Esophagus squamous epithelium (tissue), 5 donors: Measurements from ENCODE around the gene MARCHF2. TPM values are rescaled to one million over a fixed set of nuclear protein-coding genes. Genes with fewer than 3 reads are reported as not detected.
"Not testable (repeated sequence)": the region's sequence is repeated elsewhere in the genome, so short reads cannot be mapped to it uniquely, and the experiment has no call there.

ENCODE experiments used
- DNase-seq: peaks from one replicate; lab custom pipeline; 2025; lab: John Stamatoyannopoulos, UW
- H3K27ac ChIP-seq, 4 donors: fragments of 200-600 bp; sonication (generic); one replicate each; pipeline ENCODE4 v1.5.1; 2016 to 2019; ENCODE audit warnings: mild to moderate bottlenecking in 1 of 4
- H3K27me3 ChIP-seq, 4 donors: fragments of 200-600 bp; sonication (generic); 1 replicate in 3 of 4; 2 replicates in 1 of 4; pipeline versions ENCODE4 v1.5.1 to v1.6.0; 2017 to 2021; ENCODE audit warnings: antibody characterized with exemption in 1 of 4
- H3K36me3 ChIP-seq, 3 donors: fragments of 200-600 bp; sonication (generic); one replicate each; pipeline ENCODE4 v1.5.1; 2016 to 2019
- H3K4me1 ChIP-seq, 3 donors: fragments of 200-600 bp; sonication (generic); one replicate each; pipeline ENCODE4 v1.5.1; 2017 to 2019
- H3K4me3 ChIP-seq, 4 donors: fragments of 200-600 bp; sonication (generic); 1 replicate in 3 of 4; 2 replicates in 1 of 4; pipeline ENCODE4 v1.5.1; 2016 to 2019; ENCODE audit warnings: mild to moderate bottlenecking in 2 of 4, moderate library complexity in 1 of 4
- H3K9me3 ChIP-seq, 3 donors: fragments of 200-600 bp; sonication (generic); one replicate each; pipeline ENCODE4 v1.5.1; 2016 to 2019
- CTCF ChIP-seq, 6 experiments: fragments of 450-650 bp in 4 of 6; fragments of 200-600 bp in 2 of 6; sonication (generic) in 2 of 6; IDR thresholded peaks; one replicate each; pipeline ENCODE4 v1.5.1; 2016 to 2019; ENCODE audit warnings: antibody characterized with exemption in 6 of 6, mild to moderate bottlenecking in 4 of 6, moderate library complexity in 4 of 6
- POLR2A ChIP-seq, 4 donors: fragments of 450-650 bp; IDR thresholded peaks; one replicate each; pipeline ENCODE4 v1.6.1; 2017; ENCODE audit warnings: antibody characterized with exemption in 4 of 4, mild to moderate bottlenecking in 4 of 4, moderate library complexity in 3 of 4
- WGBS, 2 donors: methylation state at CpG; one replicate each; pipeline ENCODE4 v1.1.5; 2018; 5-methylcytosine and 5-hydroxymethylcytosine counted together
- intact Hi-C: fragments of 100-400 bp; cut with DNase I; formaldehyde crosslinking; loops from one replicate; pipeline ENCODE4 v1.15.0; 2022
- total RNA-seq, 4 donors: library from RNA; depleted of rRNA; stranded (reverse); fragments of >200 nt; gene quantifications; one replicate each; pipeline ENCODE4 v1.1.0, GENCODE V29; 2016
- donor health status: DM: yes; HTN: yes; CAD: no.

MARCHF2 gene
- total RNA-seq, 4 donors from 2014 or later: 34.5 to 78.9 (median 61.7) TPM

- Histone ChIP-seq H3K27me3 (peaks cover 0 to 17% (median 0%) of the 10 kb centered on the region in 4 donors), H3K9me3 (no peaks in the 10 kb centered on the region), H3K36me3 (peaks cover 0 to 49% (median 0%) of the 10 kb centered on the region in 3 donors), H3K4me3 (peak overlapping the region in 1 of 4 donors; percentile 83), H3K4me1 (peaks cover 43 to 64% (median 46%) of the 10 kb centered on the region in 3 donors), H3K27ac (peak overlapping the region; percentile 35 to 90 (median 50))
- intact Hi-C loops: no loop called here
- no peak for DNase-seq
- TF ChIP-seq CTCF (IDR thresholded peaks at IDR 0.05): no peak
- TF ChIP-seq POLR2A (IDR thresholded peaks at IDR 0.05): no peak
- 19 to 21% methylated on average over 19 to 23 of the region's 23 CpGs for WGBS, 2 donors
These were observed 45.6 kb upstream of the MARCHF2 start for GRCh38 chr19:8367327-8368001.

- Histone ChIP-seq H3K4me1 (peaks cover 18 to 42% (median 29%) of the 10 kb centered on the region in 3 donors), H3K36me3 (peaks cover 0 to 75% (median 7%) of the 10 kb centered on the region in 3 donors), H3K27ac (peak overlapping the region in 1 of 4 donors; percentile 62), H3K9me3 (no peaks in the 10 kb centered on the region), H3K27me3 (peaks cover 0 to under 1% (median 0%) of the 10 kb centered on the region in 4 donors), H3K4me3 (no peak overlapping the region)
- intact Hi-C loops: no loop called here
- WGBS, 2 donors: 77% methylated on average over 14 to 15 of the region's 19 CpGs
- DNase-seq: no peak
- no peak for TF ChIP-seq CTCF (IDR thresholded peaks at IDR 0.05)
- TF ChIP-seq POLR2A (IDR thresholded peaks at IDR 0.05): no peak
These were observed 42.7 kb upstream of the MARCHF2 start for GRCh38 chr19:8370176-8371010.

- no peak overlapping the region for H3K4me3 ChIP-seq
- WGBS, 2 donors: 89 to 91% methylated on average over 12 to 14 of the region's 28 CpGs
- peaks cover 0 to 79% (median 7%) of the 10 kb centered on the region in 3 donors for H3K36me3 ChIP-seq
- H3K4me1 ChIP-seq: peaks cover 15 to 34% (median 26%) of the 10 kb centered on the region in 3 donors
- H3K9me3 ChIP-seq: no peaks in the 10 kb centered on the region
- intact Hi-C loops: no loop called here
- no peak for TF ChIP-seq CTCF (IDR thresholded peaks at IDR 0.05)
- no peak for TF ChIP-seq POLR2A (IDR thresholded peaks at IDR 0.05)
- H3K27ac ChIP-seq: peak overlapping the region in 1 of 4 donors; percentile 62
- H3K27me3 ChIP-seq: no peaks in the 10 kb centered on the region
- no peak for DNase-seq
These were observed 41.9 kb upstream of the MARCHF2 start for GRCh38 chr19:8371011-8371804.

GRCh38 chr19:8373867-8374813 lies 39.0 kb upstream of the MARCHF2 start:
- Histone ChIP-seq H3K9me3 (no peaks in the 10 kb centered on the region), H3K27me3 (no peaks in the 10 kb centered on the region), H3K4me3 (no peak overlapping the region), H3K27ac (peak overlapping the region in 2 of 4 donors; percentile 42 to 44), H3K4me1 (peaks cover 0 to 8% (median 0%) of the 10 kb centered on the region in 3 donors), H3K36me3 (peaks cover 0 to 78% (median 7%) of the 10 kb centered on the region in 3 donors)
- intact Hi-C loops: no loop called here
- DNase-seq: no peak
- 77 to 82% methylated on average over 16 to 21 of the region's 26 CpGs for WGBS, 2 donors
- peak in 1 of 6 experiments; percentile 24 for TF ChIP-seq CTCF (IDR thresholded peaks at IDR 0.05)
- TF ChIP-seq POLR2A (IDR thresholded peaks at IDR 0.05): no peak

- DNase-seq, H3K4me3 ChIP-seq, H3K27me3 ChIP-seq, H3K27ac ChIP-seq, intact Hi-C loops, H3K4me1 ChIP-seq, H3K9me3 ChIP-seq: not testable (repeated sequence)
- WGBS, 2 donors: no CpG with 5 or more reads among the region's 32 CpGs
- H3K36me3 ChIP-seq: peaks cover 0 to 69% (median 7%) of the 10 kb centered on the region in 3 donors
These were observed 37.3 kb upstream of the MARCHF2 start for GRCh38 chr19:8375766-8376165.

GRCh38 chr19:8376373-8376974 lies 36.6 kb upstream of the MARCHF2 start:
- H3K27me3 ChIP-seq, H3K4me1 ChIP-seq, H3K27ac ChIP-seq, H3K4me3 ChIP-seq, DNase-seq, H3K9me3 ChIP-seq, intact Hi-C loops: not testable (repeated sequence)
- H3K36me3 ChIP-seq: peaks cover 0 to 62% (median 7%) of the 10 kb centered on the region in 3 donors
- WGBS, 2 donors: 88 to 91% methylated on average over 8 of the region's 10 CpGs
